ENCODE data around the gene HIVEP3.

The HIVEP3 gene

GRCh38 chr1:41528726-41529605 is 389.8 kb downstream of the HIVEP3 start:
- Mint-ChIP-seq H3K4me3 (no peak overlapping the region), H3K9me3 (no peaks in the 10 kb centered on the region), H3K4me1 (peaks cover 3% of the 10 kb centered on the region), H3K27ac (no peak overlapping the region), H3K27me3 (ENCODE audit: low read depth) (peaks cover 30% of the 10 kb centered on the region), H3K36me3 (ENCODE audit: low read depth) (no peaks in the 10 kb centered on the region)
- TF ChIP-seq, protein P1, sequence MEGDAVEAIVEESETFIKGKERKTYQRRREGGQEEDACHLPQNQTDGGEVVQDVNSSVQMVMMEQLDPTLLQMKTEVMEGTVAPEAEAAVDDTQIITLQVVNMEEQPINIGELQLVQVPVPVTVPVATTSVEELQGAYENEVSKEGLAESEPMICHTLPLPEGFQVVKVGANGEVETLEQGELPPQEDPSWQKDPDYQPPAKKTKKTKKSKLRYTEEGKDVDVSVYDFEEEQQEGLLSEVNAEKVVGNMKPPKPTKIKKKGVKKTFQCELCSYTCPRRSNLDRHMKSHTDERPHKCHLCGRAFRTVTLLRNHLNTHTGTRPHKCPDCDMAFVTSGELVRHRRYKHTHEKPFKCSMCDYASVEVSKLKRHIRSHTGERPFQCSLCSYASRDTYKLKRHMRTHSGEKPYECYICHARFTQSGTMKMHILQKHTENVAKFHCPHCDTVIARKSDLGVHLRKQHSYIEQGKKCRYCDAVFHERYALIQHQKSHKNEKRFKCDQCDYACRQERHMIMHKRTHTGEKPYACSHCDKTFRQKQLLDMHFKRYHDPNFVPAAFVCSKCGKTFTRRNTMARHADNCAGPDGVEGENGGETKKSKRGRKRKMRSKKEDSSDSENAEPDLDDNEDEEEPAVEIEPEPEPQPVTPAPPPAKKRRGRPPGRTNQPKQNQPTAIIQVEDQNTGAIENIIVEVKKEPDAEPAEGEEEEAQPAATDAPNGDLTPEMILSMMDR (IDR thresholded peaks at IDR 0.05; ENCODE audit: unreplicated experiment in 3 of 3): no peak

DNA sequence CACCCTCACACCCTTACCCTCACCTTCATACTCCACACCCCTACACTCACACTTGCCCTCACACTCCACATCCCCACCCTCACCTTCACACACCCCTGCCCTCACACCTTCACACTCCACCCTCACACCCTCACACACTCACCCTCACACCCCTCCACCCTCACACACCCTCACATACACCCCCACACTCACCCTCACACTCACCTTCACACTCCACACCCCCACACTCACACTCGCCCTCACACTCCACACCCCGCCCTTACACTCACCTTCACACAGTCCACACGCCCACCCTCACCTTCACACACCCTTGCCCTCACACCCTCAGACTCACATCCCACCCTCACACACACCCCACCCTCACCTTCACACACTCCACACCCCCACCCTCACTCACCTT is 390.6 kb downstream of the HIVEP3 start:
- Mint-ChIP-seq H3K27me3 (ENCODE audit: low read depth) (peaks cover 32% of the 10 kb centered on the region), H3K27ac (no peak overlapping the region), H3K4me3 (no peak overlapping the region), H3K36me3 (ENCODE audit: low read depth) (no peaks in the 10 kb centered on the region), H3K9me3 (no peaks in the 10 kb centered on the region), H3K4me1 (peaks cover 8% of the 10 kb centered on the region)
- TF ChIP-seq, protein P1 (IDR thresholded peaks at IDR 0.05; ENCODE audit: unreplicated experiment in 3 of 3): no peak

- H3K27me3 Mint-ChIP-seq (ENCODE audit: low read depth): peaks cover 29% of the 10 kb centered on the region
- TF ChIP-seq, protein P1 (IDR thresholded peaks at IDR 0.05; ENCODE audit: unreplicated experiment in 3 of 3): no peak
- no peaks in the 10 kb centered on the region for H3K9me3 Mint-ChIP-seq
- H3K4me3 Mint-ChIP-seq: no peak overlapping the region
- no peaks in the 10 kb centered on the region for H3K36me3 Mint-ChIP-seq (ENCODE audit: low read depth)
- H3K27ac Mint-ChIP-seq: no peak overlapping the region
- H3K4me1 Mint-ChIP-seq: peaks cover 14% of the 10 kb centered on the region
Observed at GRCh38 chr1:41526956-41527561, 391.7 kb downstream of the HIVEP3 start.

DNA sequence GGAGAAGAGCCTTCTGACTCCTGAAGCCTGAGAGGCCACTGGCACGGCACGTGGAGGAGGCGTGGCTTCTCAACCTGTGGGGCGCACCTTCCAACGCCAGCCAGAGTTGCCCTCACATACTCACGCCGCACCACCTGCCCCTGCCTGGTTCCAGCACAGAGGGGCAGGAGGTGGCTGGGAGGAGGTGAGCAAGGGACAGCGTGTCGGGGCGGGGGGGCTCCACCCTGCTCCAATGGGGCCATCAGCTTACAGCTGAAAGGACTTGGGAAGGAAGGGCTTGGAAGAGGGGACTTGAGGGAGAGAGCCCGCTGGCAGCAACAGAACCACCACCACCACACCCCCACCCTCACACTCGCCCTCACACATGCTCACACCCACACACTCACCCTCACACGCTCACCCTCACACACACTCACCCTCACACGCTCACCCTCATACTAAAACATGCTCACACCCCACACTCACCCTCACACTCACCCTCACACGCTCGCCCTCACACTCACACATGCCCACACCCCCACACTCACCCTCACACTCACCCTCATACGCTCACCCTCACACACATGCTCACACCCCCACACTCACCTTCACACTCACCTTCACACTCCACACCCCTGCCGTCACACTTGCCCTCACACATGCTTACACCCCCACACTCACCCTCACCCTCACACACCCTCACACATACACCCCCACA is 392.7 kb downstream of the HIVEP3 start:
- Mint-ChIP-seq H3K4me1 (peaks cover 19% of the 10 kb centered on the region), H3K9me3 (no peaks in the 10 kb centered on the region), H3K27me3 (ENCODE audit: low read depth) (peaks cover 23% of the 10 kb centered on the region), H3K4me3 (no peak overlapping the region), H3K27ac (no peak overlapping the region), H3K36me3 (ENCODE audit: low read depth) (no peaks in the 10 kb centered on the region)
- TF ChIP-seq, protein P1 (IDR thresholded peaks at IDR 0.05; ENCODE audit: unreplicated experiment in 3 of 3): no peak

GRCh38 chr1:41524676-41525675 is 393.7 kb downstream of the HIVEP3 start:
- Mint-ChIP-seq H3K27me3 (ENCODE audit: low read depth) (peaks cover 16% of the 10 kb centered on the region), H3K27ac (no peak overlapping the region), H3K36me3 (ENCODE audit: low read depth) (no peaks in the 10 kb centered on the region), H3K4me1 (peaks cover 19% of the 10 kb centered on the region), H3K4me3 (no peak overlapping the region), H3K9me3 (no peaks in the 10 kb centered on the region)
- TF ChIP-seq, protein P1 (IDR thresholded peaks at IDR 0.05; ENCODE audit: unreplicated experiment in 3 of 3): no peak

Measured in nephron (organoid).